NCI-H446 (cell line): Measurements from ENCODE around the gene CASP7.

Experiments
- DNase-seq, 2 experiments: peaks; one replicate each; lab custom pipeline; 2025; lab: John Stamatoyannopoulos, UW

The CASP7 gene

DNA sequence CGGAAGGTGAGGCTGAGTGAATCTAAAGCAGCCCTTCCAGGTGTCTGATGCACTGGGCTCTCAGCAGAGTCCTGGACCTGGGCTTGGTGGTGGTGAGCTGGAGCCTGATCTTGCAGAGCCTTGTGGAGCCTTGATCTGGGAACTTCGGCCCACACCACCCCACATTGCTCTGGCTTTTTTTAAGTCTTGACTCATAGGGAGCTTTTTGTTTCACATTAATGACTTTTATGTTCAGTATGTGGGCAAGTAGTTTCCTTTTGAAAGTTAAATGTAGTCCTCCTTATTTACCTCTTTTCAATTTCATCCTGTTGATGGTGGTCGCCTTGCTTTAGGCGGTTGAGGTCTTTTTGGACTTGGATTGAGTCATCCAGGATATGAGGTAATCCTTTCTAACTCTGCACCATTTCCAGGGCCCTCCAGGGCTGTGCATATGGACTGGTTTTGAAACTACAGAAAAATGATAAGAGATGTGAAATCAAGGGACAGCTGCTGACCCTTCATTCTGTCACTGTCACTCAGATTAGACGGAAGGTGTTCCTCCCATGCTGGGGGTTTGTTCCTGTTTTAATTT is 12.9 kb upstream of the CASP7 start:
- DNase-seq, result no peak

DNA sequence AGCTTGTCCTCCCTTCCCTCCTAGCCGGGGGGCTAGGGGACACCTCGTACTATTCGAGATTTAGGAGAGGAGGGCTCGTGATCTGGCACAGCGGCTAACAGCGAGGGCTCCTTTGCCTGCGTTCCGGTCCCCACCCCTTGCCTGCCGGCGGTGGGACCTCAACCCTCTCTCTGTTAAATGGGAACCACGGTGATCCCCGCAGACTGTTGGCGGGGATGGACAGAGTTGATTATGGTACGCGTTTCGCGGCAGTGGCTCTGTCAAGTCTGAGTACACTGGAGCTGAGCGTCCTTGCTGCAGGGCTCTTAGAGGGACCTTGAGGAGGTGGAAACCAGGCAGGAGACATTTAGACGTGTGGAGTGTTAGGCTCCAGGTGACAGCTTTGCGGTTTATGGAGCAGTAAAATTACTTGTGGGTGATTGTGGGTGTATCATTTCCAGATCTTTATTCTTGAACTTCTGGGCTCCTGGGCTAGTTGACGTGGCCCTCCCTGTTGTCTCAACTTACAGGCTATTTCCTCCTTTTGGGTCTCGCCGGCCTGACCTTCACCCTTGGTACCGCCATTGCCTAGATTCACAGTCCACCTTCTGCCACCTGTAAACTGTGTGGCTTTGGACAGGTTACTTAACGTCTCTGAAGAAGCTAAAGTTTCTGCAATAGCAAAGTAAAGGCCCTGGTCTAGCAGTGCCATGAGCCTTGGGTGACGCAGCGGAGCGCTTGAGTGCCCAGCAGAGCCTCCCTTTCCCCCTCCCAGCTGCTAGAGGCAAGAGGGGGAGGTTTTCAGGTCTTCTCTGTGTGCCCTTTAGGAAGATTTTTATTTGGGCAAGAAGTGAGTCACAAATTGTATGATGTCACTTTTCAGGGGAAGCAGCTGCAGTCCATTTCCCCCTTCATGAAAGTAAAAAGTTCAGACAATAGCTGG is 739 bp downstream of the CASP7 start:
- no peak for DNase-seq

DNA sequence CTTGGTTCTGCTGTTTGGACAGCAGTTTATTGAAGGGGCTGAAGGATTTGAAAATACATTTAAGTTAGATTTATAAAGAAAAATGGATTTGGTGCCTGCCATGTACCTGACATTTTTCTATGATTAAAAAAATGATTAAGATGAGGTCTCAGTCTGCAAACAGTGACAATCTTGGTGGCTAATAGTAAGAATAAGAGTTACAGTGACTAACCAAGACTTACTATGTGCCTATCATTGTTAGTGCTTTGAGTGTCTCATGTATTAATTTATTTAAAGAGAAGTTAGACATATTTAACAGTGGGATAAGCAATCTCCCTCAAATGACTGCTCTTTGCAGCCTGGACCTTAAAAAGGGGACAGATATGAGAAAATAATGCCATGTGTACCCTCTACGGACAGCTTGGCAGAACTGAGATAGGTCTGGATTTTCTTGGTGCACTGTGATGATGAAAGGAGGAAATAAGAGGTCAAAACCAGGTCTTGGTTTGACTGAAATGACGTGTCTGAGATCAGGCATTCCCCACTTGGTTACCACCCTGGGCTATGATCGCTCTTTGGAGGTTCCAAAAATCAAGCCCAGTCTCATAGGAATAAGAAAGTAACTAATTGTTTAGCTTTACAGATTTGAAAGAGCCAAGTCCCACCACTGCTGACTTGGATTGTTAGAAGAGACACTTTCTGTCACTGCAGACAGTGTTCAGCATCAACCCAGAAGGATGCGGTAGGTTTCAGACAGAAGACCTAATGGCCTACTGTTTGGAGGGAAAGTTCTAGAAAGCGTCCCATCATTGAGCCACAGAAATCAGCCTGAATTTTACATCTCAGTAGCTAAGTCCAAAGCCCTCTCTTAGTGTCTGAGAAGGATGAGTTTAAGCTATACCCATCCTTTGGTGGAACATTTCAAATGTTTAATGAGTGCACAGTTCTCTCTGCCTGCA is 2.1 kb downstream of the CASP7 start:
- DNase-seq, result no peak

DNA sequence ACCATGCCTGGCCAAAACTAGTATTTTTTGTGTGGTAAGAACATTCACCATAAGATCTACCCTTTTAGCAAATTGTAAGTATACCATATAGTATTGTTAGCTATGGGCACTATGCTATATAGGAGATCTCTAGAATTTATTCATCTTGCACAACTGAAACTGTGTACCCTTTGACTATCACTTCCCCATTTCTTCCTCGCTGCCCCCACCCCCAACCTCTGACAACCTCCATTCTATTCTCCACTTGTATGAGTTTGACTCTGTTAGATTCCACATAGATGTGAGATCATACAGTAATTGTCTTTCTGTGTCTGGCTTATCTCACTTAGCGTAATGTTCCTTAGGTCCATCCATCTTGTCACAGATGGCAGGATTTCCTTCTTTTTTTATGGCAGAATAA is 3.6 kb downstream of the CASP7 start:
- no peak for DNase-seq

DNA sequence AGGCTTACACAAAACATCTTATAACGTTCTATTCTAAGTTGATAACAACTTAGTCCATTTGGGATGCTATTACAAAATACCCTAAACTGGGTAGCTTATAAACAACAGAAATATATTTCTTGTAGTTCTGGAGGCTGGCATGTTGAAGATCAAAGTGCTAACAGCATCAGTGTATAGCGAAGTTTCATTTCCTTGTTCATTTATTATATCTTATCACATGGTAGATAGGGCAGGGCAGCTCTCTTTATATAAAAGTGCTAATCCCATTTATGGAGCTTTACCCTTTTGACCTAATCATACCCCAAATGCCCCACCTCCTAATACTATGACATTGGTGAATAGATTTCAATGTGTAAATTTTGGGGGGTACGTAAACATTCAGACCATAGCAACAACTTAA is 6.3 kb downstream of the CASP7 start:
- no peak for DNase-seq

DNA sequence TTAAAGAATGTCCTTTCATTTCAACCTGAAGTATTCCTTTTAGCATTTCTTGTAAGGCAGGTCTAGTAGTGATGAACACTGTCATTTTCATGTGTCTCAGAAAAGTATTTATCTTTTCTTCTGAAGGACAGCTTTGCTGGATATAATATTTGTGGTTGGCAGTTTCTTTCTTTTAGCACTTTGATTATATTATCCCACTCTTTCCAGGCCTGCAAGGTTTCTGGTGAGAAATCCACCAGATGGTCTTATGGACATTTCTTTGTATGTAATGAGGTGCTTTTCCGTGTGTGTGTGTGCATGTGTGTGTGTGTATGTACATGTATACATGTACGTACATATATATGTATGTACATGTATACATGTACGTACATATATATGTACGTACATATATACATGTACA is 7.3 kb downstream of the CASP7 start:
- no peak for DNase-seq

DNA sequence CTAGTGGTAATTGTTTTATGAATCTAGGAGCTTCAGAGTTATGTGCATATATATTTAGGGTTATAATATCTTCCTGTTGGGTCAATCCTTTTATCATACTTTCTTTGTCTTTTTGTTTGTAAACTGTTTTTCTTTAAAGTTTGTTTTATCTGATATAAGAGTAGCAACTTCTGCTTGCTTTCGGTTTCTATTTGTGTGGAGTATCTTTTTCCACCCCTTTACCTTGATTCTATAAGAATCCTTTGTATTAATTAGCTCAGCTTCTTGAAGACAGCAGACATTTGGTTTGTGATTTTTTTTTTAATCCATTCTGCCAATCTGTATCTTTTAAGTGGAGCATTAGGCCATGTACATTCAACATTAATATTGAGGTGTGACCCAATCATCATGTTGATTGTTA is 9.3 kb downstream of the CASP7 start:
- no peak for DNase-seq

DNA sequence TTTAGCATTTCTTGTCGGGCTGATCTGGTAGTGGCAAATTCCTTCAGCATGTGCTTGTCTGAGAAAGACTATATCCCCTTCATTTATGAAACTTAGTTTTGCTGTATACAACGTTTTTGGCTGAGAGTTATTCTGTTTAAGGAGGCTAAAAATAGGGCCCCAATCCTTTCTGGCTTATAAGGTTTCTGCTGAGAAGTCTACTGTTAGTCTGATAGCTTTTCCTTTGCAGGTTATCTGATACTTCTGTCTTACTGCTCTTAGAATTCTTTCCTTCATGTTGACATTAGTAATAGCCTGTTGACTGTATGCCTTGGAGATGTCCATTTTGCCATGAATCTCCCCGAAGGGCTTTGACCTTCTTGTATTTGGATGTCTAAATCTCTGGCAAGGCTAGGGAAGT is 9.9 kb downstream of the CASP7 start:
- no peak for DNase-seq

DNA sequence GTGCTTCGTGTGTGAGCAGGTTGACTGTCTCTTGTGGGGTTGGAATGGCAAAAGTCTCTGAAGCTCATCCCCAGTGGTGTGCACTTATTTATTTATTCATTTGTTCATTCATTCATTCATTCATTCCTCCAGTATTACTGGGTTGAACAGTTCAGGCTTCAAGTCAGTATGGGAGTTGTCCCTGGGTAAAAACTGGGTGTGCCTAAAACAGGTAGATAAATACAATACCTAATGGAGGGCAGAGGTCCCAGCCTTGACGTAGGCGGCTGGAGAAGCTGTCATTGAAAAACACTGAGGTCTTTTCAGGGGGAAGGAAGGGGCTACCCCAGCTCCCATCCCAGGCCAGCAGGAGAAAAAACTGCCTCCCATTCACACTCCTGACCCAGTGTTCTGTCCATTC is 11.0 kb downstream of the CASP7 start:
- no peak for DNase-seq

DNA sequence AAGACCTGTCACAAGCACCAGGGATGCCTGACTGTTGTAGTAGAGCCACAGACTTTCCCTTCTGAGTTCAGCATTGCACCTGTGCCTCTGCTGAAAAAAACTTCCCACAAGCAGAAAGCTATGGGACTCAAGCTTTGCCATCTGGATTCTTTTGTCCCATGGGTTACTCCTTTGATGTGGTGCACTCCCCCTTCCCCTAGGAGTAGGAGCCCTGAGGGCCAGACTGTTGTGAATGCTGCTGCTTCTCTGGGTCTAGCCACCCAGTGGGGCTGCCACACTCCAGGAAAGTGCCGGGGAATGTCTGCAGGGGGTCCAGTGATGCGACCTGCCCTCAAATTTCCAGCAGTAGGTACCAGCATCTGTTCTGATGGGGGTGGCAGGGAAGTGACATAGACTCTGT is 11.7 kb downstream of the CASP7 start:
- no peak for DNase-seq

DNA sequence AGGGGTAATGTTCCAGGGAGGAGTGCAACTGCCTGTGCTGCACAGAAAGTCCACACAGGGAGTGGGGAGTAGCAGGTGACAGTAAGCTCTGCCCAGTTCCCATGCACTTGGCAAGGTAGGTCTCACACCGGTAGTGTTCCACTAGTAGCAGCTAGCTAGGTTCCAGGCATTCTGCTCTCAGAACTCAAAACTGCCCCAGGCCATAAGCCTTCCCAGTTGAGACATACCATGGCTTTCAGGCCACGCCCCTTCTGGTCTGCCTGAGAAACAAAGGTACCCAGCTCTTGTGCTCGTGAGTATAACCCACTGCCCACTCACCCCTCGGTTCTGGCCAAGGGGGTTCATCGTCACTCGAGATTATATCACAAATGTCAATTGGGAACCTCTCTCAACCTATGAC is 12.6 kb downstream of the CASP7 start:
- no peak for DNase-seq

DNA sequence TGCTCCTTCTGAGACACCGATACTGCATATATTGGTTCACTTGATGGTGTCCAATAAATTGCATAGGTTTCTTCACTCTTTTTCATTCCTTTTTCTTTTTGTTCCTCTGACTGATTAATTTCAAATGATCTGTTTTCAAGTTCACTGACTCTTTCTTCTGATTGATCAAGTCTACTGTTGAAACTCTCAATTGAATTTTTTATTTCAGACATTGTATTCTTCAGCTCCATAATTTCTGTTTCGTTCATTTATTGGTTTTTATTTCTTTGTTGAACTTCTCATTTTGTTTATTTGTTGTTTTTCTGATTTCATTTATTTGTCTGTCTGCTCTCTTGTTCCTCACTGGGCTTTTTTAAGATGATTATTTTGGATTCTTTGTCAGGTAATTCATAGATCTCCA is 13.6 kb downstream of the CASP7 start:
- no peak for DNase-seq

DNA sequence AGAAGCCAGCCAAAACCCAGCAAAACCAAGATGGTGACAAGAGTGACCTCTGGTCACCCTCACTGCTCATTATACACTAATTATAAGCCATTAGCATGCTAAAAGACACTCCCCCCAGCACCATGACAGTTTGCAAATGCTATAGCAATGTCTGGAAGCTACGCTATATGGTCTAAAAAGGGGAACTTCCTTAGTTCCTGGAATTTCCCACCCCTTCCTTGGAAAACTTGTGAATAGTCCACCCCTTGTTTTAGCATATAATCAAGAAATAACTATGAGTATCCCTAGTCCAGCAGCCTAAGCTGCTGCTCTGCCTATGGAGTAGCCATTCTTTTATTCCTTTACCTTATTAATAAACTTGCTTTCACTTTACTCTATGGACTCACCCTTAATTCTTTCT is 16.0 kb downstream of the CASP7 start:
- DNase-seq, result no peak

DNA sequence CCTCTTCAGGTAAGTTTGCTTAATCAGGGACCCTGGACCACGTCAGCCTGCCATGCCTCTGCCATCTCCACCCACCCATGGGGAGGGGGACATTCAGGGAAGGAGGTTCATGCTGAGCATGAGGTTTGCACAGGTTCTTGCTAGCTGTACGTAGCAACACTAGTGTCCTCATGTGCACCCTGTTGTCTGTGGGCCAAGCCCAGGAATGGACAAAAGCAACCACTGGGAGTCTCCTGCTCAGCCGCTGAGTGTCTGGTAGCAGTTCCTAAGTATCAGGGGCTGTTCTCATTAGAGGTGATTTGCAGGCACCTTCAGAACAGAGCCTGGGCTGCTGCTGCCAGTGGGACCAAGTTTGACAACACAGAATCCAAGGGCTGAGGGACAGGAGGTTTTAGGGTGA is 17.9 kb downstream of the CASP7 start:
- DNase-seq, result no peak

DNA sequence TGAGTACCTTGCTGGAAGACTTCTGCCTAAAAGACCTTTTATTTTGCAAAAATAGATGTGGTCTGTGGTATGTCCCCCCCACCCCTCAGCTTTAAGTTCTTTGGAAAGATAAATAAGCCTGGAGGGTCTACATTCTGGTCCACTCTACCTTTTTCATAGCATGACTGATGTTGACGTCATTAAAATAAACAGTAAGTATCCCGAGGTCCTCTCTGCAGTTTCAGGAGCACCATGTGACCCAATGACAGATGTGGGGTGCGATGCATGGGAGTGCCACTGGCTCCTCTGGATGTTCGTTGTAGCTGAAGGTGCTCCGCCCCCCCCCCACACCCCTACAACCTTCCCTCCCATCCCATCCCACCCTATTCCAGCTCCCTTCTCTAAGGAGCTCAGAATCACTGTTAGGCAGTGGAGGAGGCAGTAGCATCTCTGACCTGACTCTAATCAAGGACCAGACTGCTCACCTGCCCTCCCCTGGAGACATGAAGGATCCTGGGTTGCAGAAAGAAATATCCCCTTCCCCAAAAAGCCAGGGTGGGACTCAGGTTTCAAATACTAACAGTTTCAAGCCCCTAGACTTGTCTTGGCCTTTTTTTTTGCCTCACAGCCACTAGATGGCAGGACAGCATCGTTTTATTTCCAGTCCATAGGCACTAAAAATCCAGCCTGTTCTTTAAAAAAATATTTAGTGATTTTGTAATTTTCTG is 25.1 kb downstream of the CASP7 start:
- peak; percentile 7 to 13 for DNase-seq

DNA sequence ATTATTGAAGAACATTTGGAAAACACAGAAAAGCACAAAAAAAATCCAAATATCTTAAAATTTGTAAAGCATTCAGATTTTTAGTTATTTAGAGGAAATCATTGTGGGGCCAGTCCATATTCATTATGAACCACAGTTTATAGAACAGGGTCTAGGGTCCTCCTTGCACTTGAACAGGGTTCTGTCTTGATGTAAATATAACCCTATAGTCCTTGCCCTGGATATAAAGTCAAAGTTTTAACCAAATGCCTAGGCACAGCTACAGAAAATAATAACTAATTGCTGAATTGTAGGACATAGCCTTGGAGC is 25.6 kb downstream of the CASP7 start:
- DNase-seq, result no peak

DNA sequence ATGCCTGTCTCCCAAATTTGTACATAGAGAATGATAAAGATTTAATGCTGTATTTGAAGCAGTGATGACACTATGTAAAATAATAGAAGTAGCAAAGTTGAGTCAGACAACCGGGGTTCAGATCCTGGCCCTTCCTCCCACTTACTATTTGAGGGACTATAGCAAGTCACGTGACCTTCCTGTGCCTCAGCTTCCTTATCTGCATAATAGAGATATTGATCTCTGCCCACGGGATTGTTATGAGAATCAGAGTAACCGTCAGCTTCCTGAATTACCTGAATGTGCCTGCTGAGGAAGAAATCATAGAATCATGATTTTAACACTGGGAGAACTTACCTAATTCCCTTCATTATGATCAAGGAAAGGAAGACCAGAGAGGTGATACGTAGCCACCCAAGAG is 26.9 kb downstream of the CASP7 start:
- DNase-seq, result no peak

DNA sequence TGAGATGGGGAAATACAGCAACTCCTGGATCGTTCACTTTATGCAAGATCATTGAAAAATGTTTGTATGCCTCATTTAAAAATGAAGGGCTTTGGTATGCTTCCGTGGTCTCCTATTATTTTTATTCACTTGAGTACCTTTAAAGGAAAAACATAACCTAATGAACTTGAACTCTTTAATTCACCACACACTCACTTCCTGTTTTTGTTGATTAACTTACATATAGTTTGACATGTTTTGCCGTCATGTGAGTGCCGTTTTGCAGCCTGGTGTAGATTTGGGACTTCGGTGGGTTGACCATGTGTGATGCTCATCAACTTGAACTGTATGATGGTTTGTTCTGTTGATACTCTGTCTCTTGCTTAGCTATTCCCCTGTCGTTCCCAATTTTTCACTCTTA is 28.9 kb downstream of the CASP7 start:
- DNase-seq, result no peak

DNA sequence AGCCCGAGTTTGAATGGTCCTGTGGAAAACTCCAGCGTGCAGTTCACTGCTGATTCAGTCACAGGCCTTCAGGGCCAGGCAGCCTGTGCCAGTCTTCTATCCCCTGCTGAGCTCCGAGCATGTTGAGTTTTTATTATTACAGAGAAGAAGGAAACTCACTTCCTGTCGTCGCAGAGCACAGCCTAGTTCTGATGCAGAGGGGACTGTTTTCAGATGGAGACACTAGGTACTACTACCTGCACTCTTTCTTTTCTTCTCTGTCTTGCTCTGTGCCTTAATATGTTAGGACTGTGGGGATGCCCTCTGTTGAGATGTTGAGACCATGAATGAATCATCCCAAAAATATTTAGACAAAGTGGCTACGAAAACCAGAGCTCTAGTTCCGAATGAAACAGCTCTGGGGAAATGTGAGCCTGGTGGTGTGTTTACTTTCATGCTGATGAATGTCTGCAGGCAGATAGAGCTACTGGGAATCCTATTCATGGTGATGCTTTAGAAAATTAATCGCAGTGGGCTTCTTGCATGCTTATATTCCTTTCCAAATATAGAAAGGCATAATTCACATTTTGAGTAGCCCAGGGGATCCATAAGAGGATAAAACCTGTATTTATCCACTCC is 29.6 kb downstream of the CASP7 start:
- no peak for DNase-seq

DNA sequence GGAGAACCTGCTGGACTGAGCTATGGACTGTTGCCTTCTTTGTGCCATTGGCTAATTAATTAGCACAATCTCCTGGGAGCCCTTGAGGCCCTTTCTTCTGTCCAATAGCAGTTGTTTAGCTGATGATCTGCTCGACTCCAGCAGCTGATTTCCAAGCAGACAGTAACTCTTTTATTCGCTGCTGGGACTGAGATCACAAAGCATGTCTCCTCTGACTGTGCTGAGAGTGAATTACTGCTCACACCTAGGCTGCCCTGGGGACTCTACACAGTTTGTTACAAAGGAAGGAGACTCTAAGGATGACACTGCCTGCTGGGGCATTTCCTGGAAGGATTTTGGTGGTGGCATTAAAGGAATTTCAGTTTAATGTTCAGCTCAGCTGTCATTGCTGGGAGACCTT is 31.4 kb downstream of the CASP7 start:
- DNase-seq, result no peak

DNA sequence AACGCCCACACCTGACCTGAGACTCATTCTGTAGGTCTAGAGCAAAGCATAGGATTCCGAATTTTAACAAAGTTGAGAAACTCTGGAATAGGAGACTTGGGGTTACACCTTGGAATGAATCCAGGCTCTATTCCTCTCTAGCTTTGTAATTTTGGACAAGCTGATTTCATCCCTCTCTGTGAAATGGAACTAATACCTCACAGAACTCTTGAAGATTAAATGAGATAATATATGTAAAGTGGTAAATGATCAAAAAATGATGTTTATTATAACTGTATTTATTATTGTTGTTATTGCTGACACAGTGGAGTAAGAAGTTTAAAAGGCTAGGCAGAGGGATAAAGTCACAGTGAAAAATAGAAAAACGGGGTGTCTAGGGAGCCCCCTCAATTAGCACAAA is 32.3 kb downstream of the CASP7 start:
- DNase-seq, result no peak
